Thoracic aorta (tissue), 2 donors: ENCODE measurements around the gene TRHDE. TPM values are rescaled to one million over a fixed set of nuclear protein-coding genes. Genes with fewer than 3 reads are reported as not detected.

Experiments used
- ATAC-seq: fragments of 150-250 bp; one replicate; pipeline ENCODE4 v1.8.0; 2017; ENCODE audit warnings: low read depth; ENCODE audit not compliant: insufficient number of reproducible peaks, low FRiP score
- DNase-seq: peaks from one replicate; pipeline ENCODE4 v3.0.0-alpha.2; 2020; ENCODE audit warnings: low spot score
- H3K27ac ChIP-seq, 2 donors: fragments of 200-600 bp; sonication (generic); 1 replicate in 1 of 2; 2 replicates in 1 of 2; pipeline ENCODE4 v1.5.1; 2016; ENCODE audit warnings: mild to moderate bottlenecking in 2 of 2, moderate library complexity in 2 of 2
- H3K27me3 ChIP-seq: fragments of 200-600 bp; sonication (generic); replicated peaks from 2 replicates; pipeline ENCODE4 v1.6.0; 2016; ENCODE audit warnings: mild to moderate bottlenecking; ENCODE audit not compliant: insufficient read depth
- H3K36me3 ChIP-seq: fragments of 200-600 bp; sonication (generic); one replicate; pipeline ENCODE4 v1.5.1; 2016
- H3K4me1 ChIP-seq, 2 donors: fragments of 200-600 bp; sonication (generic); 1 replicate in 1 of 2; 2 replicates in 1 of 2; pipeline versions ENCODE4 v1.5.1 to v1.6.0; 2016; ENCODE audit warnings: low read depth in 2 of 2, mild to moderate bottlenecking in 1 of 2; ENCODE audit not compliant: control insufficient read depth in 1 of 2
- H3K4me3 ChIP-seq: fragments of 200-600 bp; sonication (generic); 2 replicates; pipeline ENCODE4 v1.5.1; 2016; ENCODE audit warnings: mild to moderate bottlenecking
- H3K9me3 ChIP-seq: fragments of 200-600 bp; sonication (generic); 2 replicates; pipeline ENCODE4 v1.5.1; 2016
- CTCF ChIP-seq: fragments of 200-600 bp; sonication (generic); IDR thresholded peaks from one replicate; pipeline ENCODE4 v1.5.1; 2019; ENCODE audit warnings: antibody characterized with exemption
- total RNA-seq, 2 donors: library from RNA; depleted of rRNA; stranded (reverse); fragments of >200 nt; gene quantifications; one replicate each; pipeline versions ENCODE4 v1.1.0 to v1.2.3, GENCODE V29; 2016

The TRHDE gene
- total RNA-seq, 2 donors from 2014 or later = 3.5 to 3.7 TPM

GRCh38 chr12:72543777-72544467 is 271.8 kb downstream of the TRHDE start:
- no peak for ATAC-seq
- H3K27ac ChIP-seq = no peak overlapping the region
- TF ChIP-seq CTCF = no peak
- H3K9me3 ChIP-seq = no peaks in the 10 kb centered on the region
- H3K27me3 ChIP-seq = no peaks in the 10 kb centered on the region
- no peaks in the 10 kb centered on the region for H3K4me1 ChIP-seq
- no peak for DNase-seq
- no peaks in the 10 kb centered on the region for H3K36me3 ChIP-seq
- H3K4me3 ChIP-seq = no peak overlapping the region

- Histone ChIP-seq H3K36me3 (no peaks in the 10 kb centered on the region), H3K9me3 (no peaks in the 10 kb centered on the region), H3K4me3 (no peak overlapping the region), H3K27me3 (no peaks in the 10 kb centered on the region), H3K4me1 (no peaks in the 10 kb centered on the region), H3K27ac (no peak overlapping the region)
- ATAC-seq = no peak
- DNase-seq = no peak
- TF ChIP-seq CTCF = no peak
These were observed 273.9 kb downstream of the TRHDE start for GRCh38 chr12:72546106-72546505.

- Histone ChIP-seq H3K27ac (no peak overlapping the region), H3K4me3 (no peak overlapping the region), H3K27me3 (no peaks in the 10 kb centered on the region), H3K36me3 (no peaks in the 10 kb centered on the region), H3K9me3 (no peaks in the 10 kb centered on the region), H3K4me1 (no peaks in the 10 kb centered on the region)
- no peak for ATAC-seq
- DNase-seq = no peak
- no peak for TF ChIP-seq CTCF
These were observed 275.4 kb downstream of the TRHDE start for GRCh38 chr12:72547573-72547972.

DNA sequence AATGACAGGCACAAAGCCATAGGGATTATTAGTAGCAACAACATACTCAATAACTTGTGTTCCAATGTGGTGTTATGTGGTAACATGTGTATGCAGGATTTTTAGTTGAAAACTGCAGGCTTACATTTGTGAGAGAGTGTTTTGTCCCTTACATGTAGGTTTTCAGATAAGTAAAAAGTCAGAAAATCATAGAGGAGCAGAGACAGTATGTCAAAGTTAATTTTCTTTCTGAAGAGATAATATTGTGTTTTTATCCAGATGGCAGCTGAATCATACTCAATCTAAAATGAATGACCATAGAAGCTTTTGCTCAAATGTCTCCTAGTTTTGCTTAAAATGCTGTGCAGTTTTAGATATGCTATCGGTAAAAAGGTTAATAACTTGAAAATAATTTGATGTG is 277.0 kb downstream of the TRHDE start:
- ATAC-seq (no peak), DNase-seq (no peak)
- no peak overlapping the region for H3K4me3 ChIP-seq
- no peaks in the 10 kb centered on the region for H3K27me3 ChIP-seq
- no peak overlapping the region for H3K27ac ChIP-seq
- no peaks in the 10 kb centered on the region for H3K4me1 ChIP-seq
- H3K36me3 ChIP-seq = no peaks in the 10 kb centered on the region
- no peaks in the 10 kb centered on the region for H3K9me3 ChIP-seq
- no peak for TF ChIP-seq CTCF

DNA sequence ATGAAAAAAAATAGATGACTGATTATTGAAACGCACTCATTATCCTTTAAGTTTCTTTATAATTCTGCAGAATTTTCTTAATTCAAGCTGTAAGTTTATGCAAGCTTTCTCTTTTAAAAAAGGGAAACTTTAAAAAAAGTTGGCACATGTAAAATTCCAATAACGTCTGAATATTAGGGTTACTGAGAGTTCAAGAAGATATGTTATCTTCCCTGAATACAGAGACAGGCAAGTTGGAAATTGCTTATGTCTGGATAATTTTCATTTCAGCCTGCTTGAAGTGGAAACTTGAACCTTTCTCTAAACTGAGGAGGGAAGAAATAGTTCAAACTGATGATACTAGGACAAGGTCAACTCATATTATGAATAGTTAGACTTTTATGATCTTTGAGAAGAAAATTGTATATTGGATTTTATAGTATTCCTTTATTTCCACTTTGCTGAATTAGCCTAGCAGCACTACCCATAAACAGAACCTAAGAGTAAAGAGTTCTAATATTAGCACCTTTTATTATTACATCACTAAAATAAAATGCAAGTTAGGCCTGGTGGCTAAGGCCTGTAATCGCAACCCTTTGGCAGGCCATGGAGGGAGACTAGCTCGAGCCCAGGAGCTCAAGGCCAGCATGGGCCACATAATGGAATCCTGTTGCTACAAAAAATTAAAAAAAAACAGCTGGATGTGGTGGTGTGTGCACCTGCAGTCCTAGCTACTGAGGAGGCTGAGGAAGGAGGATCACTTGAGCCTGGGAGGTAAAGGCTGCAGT is 288.0 kb downstream of the TRHDE start:
- Histone ChIP-seq H3K36me3 (no peaks in the 10 kb centered on the region), H3K27me3 (no peaks in the 10 kb centered on the region), H3K4me3 (no peak overlapping the region), H3K9me3 (no peaks in the 10 kb centered on the region), H3K27ac (no peak overlapping the region), H3K4me1 (peaks cover 3 to 20% of the 10 kb centered on the region in 2 donors)
- TF ChIP-seq CTCF = no peak
- ATAC-seq (peak; percentile 32), DNase-seq (no peak)
